Metanephros (tissue), 2 donors: Measurements from ENCODE around the gene CXorf49. TPM values are rescaled to one million over a fixed set of nuclear protein-coding genes. Genes with fewer than 3 reads are reported as not detected.

Source experiments
- small RNA-seq: library from RNA; depleted of rRNA; stranded (forward); fragments of <200 nt; gene quantifications from one replicate; pipeline ENCODE3, GENCODE V24; 2014; ENCODE audit warnings: low replicate concordance
- total RNA-seq: library from RNA; depleted of rRNA; stranded (reverse); fragments of >200 nt; gene quantifications from one replicate; pipeline ENCODE4 v1.2.3, GENCODE V29; 2014

The CXorf49 gene
- total RNA-seq = not detected

DNA sequence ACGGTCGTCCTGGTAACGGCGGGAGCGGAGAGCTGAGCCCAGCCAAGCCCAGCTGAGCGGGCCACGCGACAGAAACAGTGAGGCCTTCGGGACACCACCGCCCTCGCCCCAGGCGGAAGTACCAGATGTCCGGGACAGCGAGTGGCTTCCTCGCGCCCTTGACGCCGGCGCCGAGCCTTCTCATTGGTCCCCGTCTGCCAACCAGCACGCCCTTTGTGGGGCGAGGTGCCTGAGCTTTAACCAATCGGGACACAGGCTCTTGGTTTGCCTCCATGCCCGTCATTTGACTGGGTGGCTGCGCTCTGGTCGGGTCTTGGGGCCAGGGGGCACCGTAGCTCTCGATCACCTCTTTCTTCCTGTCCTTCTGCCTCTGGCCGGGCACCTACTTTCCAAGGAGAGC lies at the start of gene CXorf49:
CXorf49 (minus strand) TSS at position 101 of the 400 bp plus-strand sequence. CDS start 134 bp downstream, outside the sequence.

DNA sequence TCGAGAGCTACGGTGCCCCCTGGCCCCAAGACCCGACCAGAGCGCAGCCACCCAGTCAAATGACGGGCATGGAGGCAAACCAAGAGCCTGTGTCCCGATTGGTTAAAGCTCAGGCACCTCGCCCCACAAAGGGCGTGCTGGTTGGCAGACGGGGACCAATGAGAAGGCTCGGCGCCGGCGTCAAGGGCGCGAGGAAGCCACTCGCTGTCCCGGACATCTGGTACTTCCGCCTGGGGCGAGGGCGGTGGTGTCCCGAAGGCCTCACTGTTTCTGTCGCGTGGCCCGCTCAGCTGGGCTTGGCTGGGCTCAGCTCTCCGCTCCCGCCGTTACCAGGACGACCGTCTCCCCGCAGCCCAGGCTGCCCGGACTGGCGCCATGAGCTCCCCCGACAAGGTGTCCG lies 45.0 kb upstream of the CXorf49 start, which contains the start of gene CXorf49B:
CXorf49B (plus strand) TSS at position 301 of the 400 bp plus-strand sequence; CDS start at position 376, 75 bp downstream.

DNA sequence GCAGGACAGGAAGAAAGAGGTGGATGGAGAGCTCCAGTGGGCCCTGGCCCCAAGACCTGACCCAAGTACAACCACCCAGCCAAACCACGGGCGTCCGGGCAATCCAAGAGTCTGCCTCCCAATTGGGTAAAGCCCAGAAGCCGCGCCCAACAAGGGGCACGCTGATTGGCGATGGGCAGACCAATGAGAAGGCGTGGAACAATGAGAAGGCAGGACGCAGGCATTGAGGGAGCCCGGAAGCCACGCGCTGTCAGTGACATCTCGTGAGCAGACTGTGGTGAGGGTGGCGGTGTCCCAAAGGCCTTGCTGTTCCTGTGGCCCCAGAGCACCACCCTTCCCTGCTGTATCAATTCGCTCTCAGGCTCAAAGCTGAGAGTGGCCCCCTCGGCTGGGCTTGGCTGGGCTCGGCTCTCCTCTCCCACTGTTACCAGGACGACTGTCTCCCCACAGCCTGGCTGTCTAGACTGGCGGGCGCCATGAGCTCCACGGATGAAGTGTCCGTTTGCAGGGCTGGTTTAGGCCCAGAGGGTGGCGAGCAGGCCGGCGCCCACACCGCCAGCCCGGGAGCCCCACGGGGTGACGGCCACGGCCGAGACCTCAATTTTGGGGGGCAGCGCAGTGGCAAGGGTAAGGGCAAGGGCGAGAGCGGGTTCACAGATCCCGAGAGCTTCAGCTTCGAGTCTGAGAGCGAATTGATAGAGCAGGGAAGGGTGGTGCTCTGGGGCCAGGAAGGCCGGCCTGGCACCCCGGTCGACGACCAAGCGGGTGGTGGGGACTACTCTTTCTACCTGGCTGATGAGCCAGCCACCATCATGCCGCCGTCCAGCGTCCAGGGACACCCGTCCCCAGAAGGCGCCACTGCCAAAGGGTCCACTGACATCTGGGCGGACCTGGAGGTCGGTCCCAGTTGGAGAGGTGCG lies 50.5 kb downstream of the CXorf49 start, which contains the start of gene LOC101059915:
LOC101059915 (plus strand) TSS at position 219 of the 920 bp plus-strand sequence.

Small RNAs within 50 kb of the gene (small RNA-seq; reads per million reads assigned to genes)
- gene BX276092.4 (not detected), gene BX276092.6 (not detected), gene BX276092.8 (not detected)

Other genes with a start within 250 kb of the CXorf49 start
- gene OGT, start 185.2 kb downstream of the CXorf49 start, total RNA-seq = 279 TPM
- gene GCNA, start 139.8 kb downstream of the CXorf49 start, total RNA-seq = 2.6 TPM
- gene CXCR3, start 99.8 kb downstream of the CXorf49 start, total RNA-seq = 0.12 TPM
- not detected for gene CXorf49B, start 45.1 kb upstream of the CXorf49 start, total RNA-seq
- gene NHSL2, start 192.6 kb upstream of the CXorf49 start, total RNA-seq = 9.3 TPM